ENCODE measurements around the gene STXBP1.

GRCh38 chr9:127710204-127710783 lies 98.2 kb downstream of the STXBP1 start:
- TF ChIP-seq CTCF (IDR thresholded peaks at IDR 0.05; ENCODE audit: insufficient read depth, low read length, poor library complexity, severe bottlenecking), result no peak
- no peak for TF ChIP-seq EZH2phosphoT487 (conservative IDR thresholded peaks at IDR 0.05; ENCODE audit: low read length)
